Colonic mucosa (tissue), 4 donors: ENCODE measurements around the gene COL27A1. TPM values are rescaled to one million over a fixed set of nuclear protein-coding genes. Genes with fewer than 3 reads are reported as not detected.

Experiments
- DNase-seq: peaks from one replicate; pipeline ENCODE4 v3.0.0-alpha.2; 2020
- H3K27ac ChIP-seq: fragments of 200-600 bp; one replicate; pipeline ENCODE4 v1.8.0; 2021
- H3K27me3 ChIP-seq: fragments of 200-600 bp; one replicate; pipeline ENCODE4 v1.8.0; 2021
- H3K36me3 ChIP-seq: fragments of 200-600 bp; one replicate; pipeline ENCODE4 v1.8.0; 2021
- H3K4me1 ChIP-seq: fragments of 200-600 bp; one replicate; pipeline ENCODE4 v1.8.0; 2021; ENCODE audit warnings: mild to moderate bottlenecking
- H3K4me3 ChIP-seq: fragments of 200-600 bp; one replicate; pipeline ENCODE4 v1.8.0; 2021
- H3K9ac ChIP-seq, 2 donors: one replicate each; pipeline ENCODE4 v1.7.0; 2013; ENCODE audit warnings: control low read depth in 2 of 2, low read depth in 2 of 2, low read length in 2 of 2
- H3K9me3 ChIP-seq: fragments of 200-600 bp; one replicate; pipeline ENCODE4 v1.8.0; 2021
- intact Hi-C: fragments of 100-400 bp; cut with DNase I; formaldehyde crosslinking; loops from one replicate; pipeline ENCODE4 v1.14.1; 2022
- total RNA-seq, 2 donors: library from RNA; stranded (reverse); fragmentation: NEBNext Ultra II Directional in 1 of 2; extraction: Animal tissue kit (Norgen Biotek cat#: 25700) in 1 of 2; gene quantifications; one replicate each; pipeline ENCODE4 v1.2.1, GENCODE V29; 2021
- TF ChIP-seq, protein P1 (sequence below): fragments of 200-600 bp; IDR thresholded peaks from one replicate; pipeline ENCODE4 v1.8.0; 2022; ENCODE audit warnings: antibody characterized with exemption, mild to moderate bottlenecking
- donor health status: healthy.
- donor health status: DM: no; HTN: no; CAD: no.
- donor health status: DM: no; HTN: no; CAD: no.

COL27A1 gene
- total RNA-seq, 2 donors from 2014 or later, result 2.9 to 4.2 TPM

GRCh38 chr9:114157516-114158176, 2.3 kb downstream of the COL27A1 start:
- Histone ChIP-seq H3K4me3 (no peak overlapping the region), H3K27me3 (peaks cover 32% of the 10 kb centered on the region), H3K4me1 (no peaks in the 10 kb centered on the region), H3K9me3 (no peaks in the 10 kb centered on the region), H3K9ac (no peak overlapping the region), H3K36me3 (no peaks in the 10 kb centered on the region), H3K27ac (no peak overlapping the region)
- intact Hi-C loops, result loop anchor here (5.0 kb wide), 1 partner anchor 135 kb away; no protein-coding TSS in a partner anchor
- DNase-seq, result no peak
- TF ChIP-seq, protein P1, sequence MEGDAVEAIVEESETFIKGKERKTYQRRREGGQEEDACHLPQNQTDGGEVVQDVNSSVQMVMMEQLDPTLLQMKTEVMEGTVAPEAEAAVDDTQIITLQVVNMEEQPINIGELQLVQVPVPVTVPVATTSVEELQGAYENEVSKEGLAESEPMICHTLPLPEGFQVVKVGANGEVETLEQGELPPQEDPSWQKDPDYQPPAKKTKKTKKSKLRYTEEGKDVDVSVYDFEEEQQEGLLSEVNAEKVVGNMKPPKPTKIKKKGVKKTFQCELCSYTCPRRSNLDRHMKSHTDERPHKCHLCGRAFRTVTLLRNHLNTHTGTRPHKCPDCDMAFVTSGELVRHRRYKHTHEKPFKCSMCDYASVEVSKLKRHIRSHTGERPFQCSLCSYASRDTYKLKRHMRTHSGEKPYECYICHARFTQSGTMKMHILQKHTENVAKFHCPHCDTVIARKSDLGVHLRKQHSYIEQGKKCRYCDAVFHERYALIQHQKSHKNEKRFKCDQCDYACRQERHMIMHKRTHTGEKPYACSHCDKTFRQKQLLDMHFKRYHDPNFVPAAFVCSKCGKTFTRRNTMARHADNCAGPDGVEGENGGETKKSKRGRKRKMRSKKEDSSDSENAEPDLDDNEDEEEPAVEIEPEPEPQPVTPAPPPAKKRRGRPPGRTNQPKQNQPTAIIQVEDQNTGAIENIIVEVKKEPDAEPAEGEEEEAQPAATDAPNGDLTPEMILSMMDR, result no peak

GRCh38 chr9:114158482-114159130, 3.3 kb downstream of the COL27A1 start:
- H3K4me3 ChIP-seq, result no peak overlapping the region
- no peak overlapping the region for H3K27ac ChIP-seq
- no peak overlapping the region for H3K9ac ChIP-seq
- no peaks in the 10 kb centered on the region for H3K36me3 ChIP-seq
- no peaks in the 10 kb centered on the region for H3K9me3 ChIP-seq
- peaks cover 22% of the 10 kb centered on the region for H3K27me3 ChIP-seq
- DNase-seq, result no peak
- intact Hi-C loops, result loop anchor here (5.0 kb wide), 1 partner anchor 134 kb away; no protein-coding TSS in a partner anchor
- TF ChIP-seq, protein P1, result no peak
- H3K4me1 ChIP-seq, result no peaks in the 10 kb centered on the region

GRCh38 chr9:114159691-114160090, 4.4 kb downstream of the COL27A1 start:
- DNase-seq, result no peak
- Histone ChIP-seq H3K4me3 (no peak overlapping the region), H3K9me3 (no peaks in the 10 kb centered on the region), H3K4me1 (no peaks in the 10 kb centered on the region), H3K9ac (no peak overlapping the region), H3K36me3 (no peaks in the 10 kb centered on the region), H3K27ac (no peak overlapping the region), H3K27me3 (peaks cover 12% of the 10 kb centered on the region)
- TF ChIP-seq, protein P1, result no peak
- intact Hi-C loops, result loop anchor here (5.0 kb wide), 1 partner anchor 133 kb away; no protein-coding TSS in a partner anchor

DNA sequence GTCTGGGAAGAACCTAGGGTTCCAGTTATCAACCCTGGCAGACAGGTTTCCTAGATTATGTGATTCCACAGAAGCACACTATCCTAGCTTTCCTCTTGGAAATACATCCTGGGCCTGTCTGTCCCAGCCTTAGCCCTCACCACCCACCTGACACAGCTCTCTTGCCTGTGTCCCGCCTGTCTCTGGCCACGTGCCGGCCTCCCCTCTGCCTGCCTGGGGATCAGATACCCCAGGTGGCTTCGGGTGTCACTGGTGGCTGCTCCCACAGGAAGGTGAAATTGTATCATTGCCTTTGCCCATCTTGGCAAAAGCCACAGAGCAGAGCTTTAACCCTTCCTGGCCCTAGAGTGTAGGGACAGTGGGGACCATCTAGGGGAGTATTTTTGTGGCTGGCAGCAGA, 6.2 kb downstream of the COL27A1 start:
- no peak overlapping the region for H3K27ac ChIP-seq
- no peak overlapping the region for H3K4me3 ChIP-seq
- TF ChIP-seq, protein P1, result no peak
- H3K9me3 ChIP-seq, result no peaks in the 10 kb centered on the region
- H3K27me3 ChIP-seq, result peaks cover under 1% of the 10 kb centered on the region
- intact Hi-C loops, result no loop called here
- no peak overlapping the region for H3K9ac ChIP-seq
- no peaks in the 10 kb centered on the region for H3K4me1 ChIP-seq
- H3K36me3 ChIP-seq, result no peaks in the 10 kb centered on the region
- no peak for DNase-seq

DNA sequence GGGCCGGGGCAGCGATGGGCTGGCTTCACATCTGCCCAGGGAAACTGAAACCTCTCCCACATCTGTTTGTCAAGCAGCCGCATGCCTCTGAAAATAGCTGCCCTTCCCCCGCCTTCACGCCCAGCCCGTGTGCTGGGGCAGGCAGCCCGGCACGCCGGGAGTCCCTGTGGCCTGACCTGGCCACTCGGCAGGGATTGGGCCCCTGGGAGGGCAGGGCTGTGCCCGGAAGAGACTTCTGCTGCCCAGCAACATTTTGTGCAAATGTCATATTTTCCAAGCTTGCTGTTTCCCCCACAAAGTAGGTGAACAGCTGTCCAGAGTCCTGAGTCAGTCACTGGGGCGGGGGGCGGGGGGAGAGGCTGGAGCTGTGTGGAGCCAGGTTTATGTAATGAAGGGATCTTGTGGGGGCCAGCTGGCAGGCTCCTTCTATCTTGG, 8.2 kb downstream of the COL27A1 start:
- Histone ChIP-seq H3K4me1 (no peaks in the 10 kb centered on the region), H3K9me3 (no peaks in the 10 kb centered on the region), H3K27me3 (no peaks in the 10 kb centered on the region), H3K4me3 (no peak overlapping the region), H3K27ac (no peak overlapping the region), H3K36me3 (no peaks in the 10 kb centered on the region), H3K9ac (no peak overlapping the region)
- TF ChIP-seq, protein P1, result no peak
- DNase-seq, result no peak
- intact Hi-C loops, result no loop called here
